Right renal pelvis (tissue), 4 donors: ENCODE data around the gene C10orf105. TPM values are rescaled to one million over a fixed set of nuclear protein-coding genes. Genes with fewer than 3 reads are reported as not detected.

Experiments
- DNase-seq, 4 donors: peaks; one replicate each; pipeline ENCODE4 v3.0.0-alpha.2; 2013; ENCODE audit warnings: low read depth in 4 of 4, low spot score in 3 of 4, missing footprints in 1 of 4
- polyA plus RNA-seq, 4 donors: library from polyadenylated mRNA; unstranded; fragments of 120-200 nt; gene quantifications; one replicate each; pipeline ENCODE4 v1.2.1, GENCODE V29; 2013; ENCODE audit not compliant: insufficient read length in 4 of 4

Gene C10orf105
- polyA plus RNA-seq, 4 donors = 0.09 to 0.16 (median 0.15) TPM

DNA sequence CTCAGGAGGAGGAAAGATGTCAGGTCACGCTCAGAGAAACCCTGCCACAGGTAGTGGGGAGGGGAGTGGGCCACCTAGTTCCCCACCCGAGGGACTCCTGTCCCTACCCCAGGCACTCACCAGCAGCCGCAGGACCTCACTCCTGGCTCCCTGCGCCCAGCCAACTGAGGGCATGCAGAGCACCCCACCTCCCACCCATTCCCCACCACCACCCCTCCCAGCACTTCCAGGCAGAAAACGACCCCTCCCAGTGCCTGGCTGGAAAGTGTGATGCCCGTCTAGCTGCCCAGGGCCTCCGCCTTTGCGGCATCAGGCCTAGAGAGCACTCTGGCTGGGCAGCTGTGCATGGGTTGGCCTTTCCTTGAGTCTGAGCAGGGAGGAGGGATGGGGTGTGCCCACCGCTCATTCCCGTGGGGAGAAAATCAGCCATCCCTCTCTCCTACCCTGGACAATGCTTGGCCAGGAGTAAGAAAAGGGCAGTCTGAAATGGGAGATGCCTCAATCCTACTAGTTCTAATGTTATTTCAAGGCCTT lies 1.3 kb downstream of the C10orf105 start:
- DNase-seq = no peak

DNA sequence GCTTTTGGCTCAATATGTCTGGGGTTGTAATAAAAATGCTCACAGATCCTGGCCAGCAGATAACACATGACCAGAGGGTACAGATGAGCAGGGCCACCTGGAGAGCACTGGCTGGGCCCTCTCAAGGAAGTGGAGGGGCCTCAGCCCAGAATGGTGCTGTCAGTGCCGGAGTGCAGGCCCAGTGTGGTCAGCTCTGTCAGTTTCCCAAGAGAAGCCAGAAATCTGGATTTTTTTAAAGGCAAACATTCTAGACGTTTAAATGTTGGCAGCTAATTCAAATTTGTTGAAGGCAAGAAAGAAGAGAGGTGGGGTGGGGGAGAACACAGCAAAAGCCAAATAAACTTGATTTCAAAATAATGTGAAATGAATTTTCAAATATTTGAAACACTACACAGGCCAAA lies 2.0 kb downstream of the C10orf105 start:
- DNase-seq = no peak

GRCh38 chr10:71717056-71717455 lies 2.5 kb downstream of the C10orf105 start:
- DNase-seq = no peak

DNA sequence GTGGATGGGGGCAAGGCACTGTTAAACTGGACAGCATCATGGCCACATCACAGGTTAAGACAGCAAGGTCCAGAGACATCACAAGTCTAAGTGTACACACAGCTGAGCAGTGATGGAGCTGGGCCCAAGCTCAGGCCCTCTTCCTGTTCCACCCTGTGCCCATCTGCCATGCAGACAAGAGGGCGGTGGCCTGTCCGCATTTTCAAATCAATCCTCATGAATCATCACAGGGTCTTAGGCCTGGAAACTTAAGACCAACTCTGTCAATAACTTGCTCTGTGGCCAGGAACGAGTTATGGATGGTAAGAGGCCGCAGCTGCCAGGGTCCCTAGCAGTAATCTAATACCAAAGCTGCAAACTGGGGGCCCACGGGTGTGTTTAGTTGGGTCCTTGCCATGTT lies 3.2 kb downstream of the C10orf105 start:
- no peak for DNase-seq

DNA sequence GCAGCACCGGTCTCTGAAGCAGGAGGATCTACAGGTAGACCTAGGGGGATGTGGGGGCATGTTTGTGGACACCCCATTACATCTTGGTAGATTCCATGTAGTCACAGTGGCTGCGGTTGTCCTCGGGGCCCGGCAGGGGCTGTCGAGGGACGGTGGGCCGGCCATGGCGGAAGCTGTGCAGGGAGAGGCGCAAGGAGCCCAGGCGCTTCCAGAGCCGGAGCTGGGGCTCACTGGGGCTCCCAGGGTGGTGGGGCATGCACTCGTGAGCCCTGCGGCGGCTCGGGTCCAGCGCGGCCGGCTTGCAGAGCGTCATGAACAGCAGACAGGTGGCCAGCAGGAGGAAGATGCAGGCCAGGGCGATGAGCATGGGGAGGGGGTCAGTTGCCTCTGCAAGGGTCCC lies 3.7 kb downstream of the C10orf105 start:
- DNase-seq = no peak

DNA sequence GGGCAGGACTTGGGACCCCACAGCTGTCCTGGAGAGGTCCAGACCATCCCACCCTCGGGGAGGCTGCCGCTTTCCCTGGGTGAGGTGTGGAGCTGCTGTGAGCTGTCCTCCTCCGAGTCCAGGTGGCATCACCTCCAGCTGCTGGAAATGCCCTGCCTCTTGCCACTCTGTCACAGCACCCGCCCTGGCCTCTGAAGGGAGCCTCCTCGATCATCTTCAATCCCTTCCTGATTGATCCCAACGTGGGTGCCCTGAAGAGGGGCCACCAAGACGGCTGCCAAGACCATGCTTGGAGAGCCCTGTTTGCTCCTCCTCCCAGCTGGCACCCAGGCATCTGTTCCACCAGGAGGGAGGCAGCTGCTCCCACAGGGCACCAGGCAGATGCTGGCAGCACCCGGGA lies 4.6 kb downstream of the C10orf105 start:
- DNase-seq = no peak

DNA sequence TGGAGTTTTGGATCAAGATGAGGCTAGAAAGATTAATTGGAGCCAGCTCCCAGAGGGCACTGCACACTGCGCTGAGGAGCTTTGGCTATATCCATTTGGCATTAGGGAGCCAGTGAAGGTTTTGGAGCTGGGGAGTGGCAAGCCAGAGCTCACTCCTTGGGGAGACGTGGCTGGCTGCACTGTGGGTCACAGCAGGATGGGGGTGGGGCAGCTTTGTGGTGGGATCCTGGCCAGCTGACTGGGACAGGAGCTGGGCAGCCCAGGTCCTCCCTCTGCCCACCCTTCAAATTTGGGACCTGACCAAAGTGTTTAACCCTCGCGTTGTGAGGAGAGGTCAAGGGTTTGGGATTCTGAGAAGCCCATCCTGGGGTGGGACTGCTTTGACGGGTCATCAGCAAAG lies 5.0 kb downstream of the C10orf105 start:
- DNase-seq = no peak

GRCh38 chr10:71714031-71714410 lies 5.6 kb downstream of the C10orf105 start:
- DNase-seq = no peak

DNA sequence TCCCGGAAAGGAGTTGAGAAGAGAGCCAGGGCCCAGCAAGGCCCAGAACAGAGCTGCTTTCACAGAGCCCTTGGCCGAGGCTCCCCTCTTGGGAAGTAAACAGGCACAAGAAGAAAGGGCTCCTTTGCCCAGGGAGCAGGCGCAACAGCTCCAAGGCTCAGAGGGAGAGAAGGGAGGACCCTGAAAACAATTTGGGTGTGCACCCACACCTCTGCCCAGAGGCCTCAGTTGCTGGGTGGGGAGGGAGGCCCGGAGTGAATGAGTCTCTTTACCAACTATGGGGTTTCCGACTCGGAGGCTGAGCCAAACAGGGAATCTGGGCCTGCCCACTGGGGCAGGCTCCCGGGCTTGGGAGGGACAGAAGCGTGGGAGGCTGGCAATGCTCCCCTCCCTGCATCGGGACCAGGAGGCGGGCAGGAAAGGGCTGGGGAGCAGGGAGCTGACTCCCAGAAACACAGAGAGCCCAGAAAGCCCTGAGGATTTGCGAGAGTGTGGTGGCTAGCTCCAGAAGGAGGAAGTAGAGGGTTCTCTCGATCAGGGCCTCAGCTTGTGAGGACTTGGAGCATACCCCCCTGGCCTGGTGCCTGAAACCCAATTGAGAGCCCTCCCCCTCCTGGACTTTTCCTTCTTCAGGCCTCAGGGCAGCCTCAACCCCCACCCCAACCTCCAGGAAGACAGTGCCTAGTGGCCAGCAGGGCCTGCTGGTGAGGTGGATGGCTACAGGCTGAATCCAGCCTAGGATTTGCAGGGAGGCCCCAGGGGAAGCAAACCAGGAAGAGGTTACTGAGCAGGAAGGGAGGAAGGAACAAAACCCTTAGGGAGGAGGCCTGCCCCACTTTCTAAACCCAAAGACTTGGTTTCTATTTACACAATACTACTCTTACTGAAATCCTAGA lies 6.2 kb downstream of the C10orf105 start:
- DNase-seq = no peak

- no peak for DNase-seq
Observed at GRCh38 chr10:71712572-71713134, 6.9 kb downstream of the C10orf105 start.

- no peak for DNase-seq
Observed at GRCh38 chr10:71712170-71712569, 7.4 kb downstream of the C10orf105 start.

GRCh38 chr10:71711052-71711623 lies 8.4 kb downstream of the C10orf105 start:
- DNase-seq = no peak

DNA sequence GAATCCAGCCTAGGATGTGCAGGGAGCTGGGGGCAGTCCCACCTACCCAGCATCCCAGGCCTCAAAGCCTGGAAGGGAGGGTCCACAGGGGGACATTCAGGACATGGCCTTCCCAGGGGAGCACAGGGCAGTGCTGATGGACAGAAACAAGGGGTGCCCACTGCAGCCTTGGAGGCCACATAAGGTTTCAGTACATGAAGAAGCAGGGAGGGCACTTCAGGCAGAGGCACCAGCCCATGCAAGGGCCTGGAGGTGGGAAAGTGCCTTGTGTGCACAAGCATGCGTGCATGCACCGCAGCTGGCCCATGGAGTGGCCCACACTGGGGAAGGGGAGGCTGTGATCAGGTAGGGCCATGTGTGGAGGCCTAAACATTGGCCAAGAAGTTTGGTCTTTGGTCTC lies 9.1 kb downstream of the C10orf105 start:
- DNase-seq = no peak

DNA sequence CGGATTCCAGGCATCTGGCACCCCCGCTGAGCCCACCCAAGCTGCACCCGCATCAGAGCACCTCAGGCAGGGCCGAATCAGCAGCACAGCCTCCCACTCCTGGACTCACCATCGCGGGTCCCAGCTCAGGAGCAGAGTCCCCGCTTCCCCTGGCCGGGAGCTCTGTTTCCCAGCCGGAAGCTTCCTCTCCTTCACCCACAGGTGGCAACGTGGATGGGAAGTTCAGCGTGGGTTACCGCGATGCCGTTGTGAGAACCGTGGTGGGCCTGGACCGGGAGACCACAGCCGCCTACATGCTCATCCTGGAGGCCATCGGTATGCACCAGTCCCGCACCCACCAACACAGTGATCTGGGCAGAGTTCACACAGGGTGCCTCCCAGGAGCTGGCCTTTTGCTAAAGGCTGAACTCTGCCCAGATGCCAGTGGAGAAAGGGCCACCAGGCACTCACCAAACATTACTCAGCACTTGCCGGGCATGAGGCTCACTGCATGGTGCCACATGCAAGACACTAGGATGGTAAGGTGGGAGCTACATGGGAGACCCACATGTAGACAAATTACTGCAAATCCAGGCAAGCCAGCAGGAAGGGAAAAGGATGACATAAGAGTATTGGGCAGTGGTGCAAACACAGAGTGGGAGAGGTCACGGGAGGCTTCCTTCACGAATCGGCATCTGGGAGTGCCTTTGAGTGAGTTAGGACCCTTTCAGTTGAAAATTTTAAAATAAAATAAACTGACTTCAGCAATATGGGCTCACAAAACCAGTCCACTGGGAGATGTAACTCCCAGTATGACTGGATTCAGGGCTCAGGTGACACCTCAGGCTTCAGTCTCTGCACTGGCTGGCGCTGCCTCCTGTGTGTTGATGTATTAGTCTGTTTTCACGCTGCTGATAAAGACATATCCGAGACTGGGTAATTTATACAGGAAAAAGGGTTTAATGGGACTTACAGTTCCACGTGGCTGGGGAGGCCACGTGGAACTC lies 10.4 kb downstream of the C10orf105 start:
- no peak for DNase-seq

- DNase-seq = peak in 1 of 4 donors; percentile 48
Observed at GRCh38 chr10:71708301-71708703, 11.3 kb downstream of the C10orf105 start.

GRCh38 chr10:71707240-71707789 lies 12.3 kb downstream of the C10orf105 start:
- no peak for DNase-seq

DNA sequence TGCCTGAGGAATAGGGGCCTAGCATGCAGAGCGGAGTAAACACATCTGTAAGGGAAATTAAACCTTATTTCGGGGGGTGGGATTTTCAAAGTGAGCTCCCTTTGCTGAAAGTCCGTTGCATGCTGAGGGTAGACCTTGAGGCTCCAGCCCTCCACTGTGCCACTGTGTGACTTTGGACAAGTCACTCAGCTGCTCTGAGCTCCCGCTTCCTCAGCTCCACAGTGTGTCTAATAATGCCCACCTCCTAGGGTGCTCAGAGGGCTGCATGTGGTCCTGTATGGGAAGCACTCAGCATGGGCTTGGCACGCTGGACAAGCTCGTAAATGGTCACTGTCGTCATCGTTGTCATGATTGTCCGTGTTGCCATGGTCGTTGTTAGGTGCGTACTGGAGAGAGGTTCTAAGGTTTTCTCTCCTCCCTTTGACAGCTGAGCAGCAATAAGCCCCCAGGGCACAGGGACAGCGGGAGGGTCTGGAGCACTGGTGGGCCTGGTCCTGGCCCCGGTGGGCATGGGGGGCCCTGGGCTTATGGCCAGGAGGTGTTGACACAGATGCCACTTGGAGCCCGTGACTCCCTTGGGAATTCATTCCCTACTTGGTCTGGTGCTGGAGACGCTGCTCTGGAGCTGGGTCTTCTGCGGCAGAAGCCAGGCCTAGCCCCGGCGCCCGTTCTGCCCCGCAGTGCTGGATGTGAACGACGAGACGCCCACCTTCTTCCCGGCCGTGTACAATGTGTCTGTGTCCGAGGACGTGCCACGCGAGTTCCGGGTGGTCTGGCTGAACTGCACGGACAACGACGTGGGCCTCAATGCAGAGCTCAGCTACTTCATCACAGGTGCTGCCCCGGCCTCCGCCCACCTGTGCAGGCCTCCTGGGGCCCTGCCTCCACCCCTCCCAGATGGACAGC lies 13.1 kb downstream of the C10orf105 start:
- DNase-seq = no peak

GRCh38 chr10:71705582-71705981 lies 14.0 kb downstream of the C10orf105 start:
- DNase-seq = no peak

- no peak for DNase-seq
Observed at GRCh38 chr10:71704816-71705215, 14.8 kb downstream of the C10orf105 start.
